Measurements from ENCODE around the gene CD55.

The CD55 gene

DNA sequence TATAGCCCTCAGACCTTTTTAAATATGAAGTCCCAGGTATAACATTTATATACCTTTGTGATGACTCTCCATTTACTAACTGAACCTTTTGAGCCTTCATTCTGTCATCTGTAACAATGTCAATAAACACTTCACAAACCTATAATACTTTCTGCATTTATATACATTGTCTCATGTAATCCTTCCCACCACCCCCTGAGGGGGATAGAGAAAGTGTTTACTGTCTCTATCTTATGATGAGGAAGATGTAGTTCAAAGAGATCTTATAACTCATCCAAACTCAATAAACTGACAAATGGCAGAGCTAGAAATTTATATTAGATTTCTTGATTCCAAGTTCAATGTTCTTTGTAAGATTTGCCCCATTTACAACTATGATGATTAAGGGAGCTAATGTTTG, 84.3 kb downstream of the CD55 start:
- TF ChIP-seq, protein P1, sequence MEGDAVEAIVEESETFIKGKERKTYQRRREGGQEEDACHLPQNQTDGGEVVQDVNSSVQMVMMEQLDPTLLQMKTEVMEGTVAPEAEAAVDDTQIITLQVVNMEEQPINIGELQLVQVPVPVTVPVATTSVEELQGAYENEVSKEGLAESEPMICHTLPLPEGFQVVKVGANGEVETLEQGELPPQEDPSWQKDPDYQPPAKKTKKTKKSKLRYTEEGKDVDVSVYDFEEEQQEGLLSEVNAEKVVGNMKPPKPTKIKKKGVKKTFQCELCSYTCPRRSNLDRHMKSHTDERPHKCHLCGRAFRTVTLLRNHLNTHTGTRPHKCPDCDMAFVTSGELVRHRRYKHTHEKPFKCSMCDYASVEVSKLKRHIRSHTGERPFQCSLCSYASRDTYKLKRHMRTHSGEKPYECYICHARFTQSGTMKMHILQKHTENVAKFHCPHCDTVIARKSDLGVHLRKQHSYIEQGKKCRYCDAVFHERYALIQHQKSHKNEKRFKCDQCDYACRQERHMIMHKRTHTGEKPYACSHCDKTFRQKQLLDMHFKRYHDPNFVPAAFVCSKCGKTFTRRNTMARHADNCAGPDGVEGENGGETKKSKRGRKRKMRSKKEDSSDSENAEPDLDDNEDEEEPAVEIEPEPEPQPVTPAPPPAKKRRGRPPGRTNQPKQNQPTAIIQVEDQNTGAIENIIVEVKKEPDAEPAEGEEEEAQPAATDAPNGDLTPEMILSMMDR (IDR thresholded peaks at IDR 0.05; ENCODE audit: low read depth, low read length), result no peak
- no peak for DNase-seq (ENCODE audit: extremely low read depth, low read depth)

DNA sequence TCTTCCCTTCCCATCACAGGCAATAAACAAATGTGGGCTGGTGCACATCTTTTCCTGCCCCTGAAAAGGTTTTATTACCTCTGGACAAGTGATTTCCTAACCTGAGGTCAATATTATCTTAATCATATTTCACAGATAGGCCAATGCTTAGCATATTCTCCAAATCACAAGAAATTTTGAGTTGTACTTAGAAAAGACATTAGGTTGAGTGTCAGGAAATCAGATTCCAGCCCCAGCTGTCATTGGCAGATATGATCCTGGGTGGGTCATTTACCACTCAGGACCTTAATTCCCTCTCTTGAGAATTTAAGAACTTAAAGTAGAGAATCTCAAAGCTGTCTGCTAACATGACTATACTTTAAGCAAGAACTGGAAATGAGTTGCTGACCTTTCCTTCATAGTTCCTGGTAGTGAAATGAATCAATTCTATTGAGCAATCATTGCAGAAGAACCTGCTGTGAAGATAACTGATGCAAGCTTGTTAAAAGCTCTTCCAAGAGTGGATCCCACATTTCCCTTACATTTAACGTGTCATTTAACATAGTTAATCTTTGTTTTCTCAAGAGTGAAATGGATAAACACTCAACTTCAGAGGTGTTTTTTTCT, 86.3 kb downstream of the CD55 start:
- TF ChIP-seq, protein P1 (IDR thresholded peaks at IDR 0.05; ENCODE audit: low read depth, low read length), result no peak
- DNase-seq (ENCODE audit: extremely low read depth, low read depth), result peak; percentile 3

Measured in AG09319 (cell line).